Fibroblast of pulmonary artery (primary cell): ENCODE results near the gene PLCH2.

Experiments used
- DNase-seq: peaks from one replicate; pipeline ENCODE4 v3.0.0-alpha.2; 2010; ENCODE audit warnings: low read depth
- H3K4me3 ChIP-seq: replicated peaks from 2 replicates; pipeline ENCODE4 v1.5.1; 2011; ENCODE audit warnings: low read depth, mild to moderate bottlenecking, control low read depth, low read length, moderate library complexity
- TF ChIP-seq, protein P1 (sequence below): IDR thresholded peaks from 2 replicates; pipeline ENCODE4 v1.5.1; 2011; ENCODE audit warnings: mild to moderate bottlenecking, control low read depth, low read length, inconsistent platforms; ENCODE audit errors: missing control alignments

Gene PLCH2

DNA sequence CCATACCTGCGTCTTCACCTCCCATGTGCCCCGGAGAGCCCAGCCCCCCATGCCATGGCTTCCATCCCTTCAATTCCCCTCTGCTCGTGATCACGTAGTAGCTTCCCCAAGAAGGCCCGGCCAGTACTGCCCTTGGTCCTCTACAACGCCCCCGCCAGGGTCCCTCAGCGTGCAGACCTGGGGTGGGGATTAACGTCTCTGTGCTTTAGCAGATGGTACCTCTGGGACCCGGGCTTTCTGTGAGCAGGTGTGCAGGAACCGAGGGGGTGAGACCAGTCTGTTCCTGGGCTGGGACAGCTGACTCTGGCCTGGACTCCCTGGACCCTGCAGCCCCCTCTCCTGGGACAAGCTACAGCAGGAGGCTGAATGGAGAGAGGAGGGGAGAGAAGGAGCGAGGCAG is 1.2 kb downstream of the PLCH2 start:
- TF ChIP-seq, protein P1, sequence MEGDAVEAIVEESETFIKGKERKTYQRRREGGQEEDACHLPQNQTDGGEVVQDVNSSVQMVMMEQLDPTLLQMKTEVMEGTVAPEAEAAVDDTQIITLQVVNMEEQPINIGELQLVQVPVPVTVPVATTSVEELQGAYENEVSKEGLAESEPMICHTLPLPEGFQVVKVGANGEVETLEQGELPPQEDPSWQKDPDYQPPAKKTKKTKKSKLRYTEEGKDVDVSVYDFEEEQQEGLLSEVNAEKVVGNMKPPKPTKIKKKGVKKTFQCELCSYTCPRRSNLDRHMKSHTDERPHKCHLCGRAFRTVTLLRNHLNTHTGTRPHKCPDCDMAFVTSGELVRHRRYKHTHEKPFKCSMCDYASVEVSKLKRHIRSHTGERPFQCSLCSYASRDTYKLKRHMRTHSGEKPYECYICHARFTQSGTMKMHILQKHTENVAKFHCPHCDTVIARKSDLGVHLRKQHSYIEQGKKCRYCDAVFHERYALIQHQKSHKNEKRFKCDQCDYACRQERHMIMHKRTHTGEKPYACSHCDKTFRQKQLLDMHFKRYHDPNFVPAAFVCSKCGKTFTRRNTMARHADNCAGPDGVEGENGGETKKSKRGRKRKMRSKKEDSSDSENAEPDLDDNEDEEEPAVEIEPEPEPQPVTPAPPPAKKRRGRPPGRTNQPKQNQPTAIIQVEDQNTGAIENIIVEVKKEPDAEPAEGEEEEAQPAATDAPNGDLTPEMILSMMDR: no peak

DNA sequence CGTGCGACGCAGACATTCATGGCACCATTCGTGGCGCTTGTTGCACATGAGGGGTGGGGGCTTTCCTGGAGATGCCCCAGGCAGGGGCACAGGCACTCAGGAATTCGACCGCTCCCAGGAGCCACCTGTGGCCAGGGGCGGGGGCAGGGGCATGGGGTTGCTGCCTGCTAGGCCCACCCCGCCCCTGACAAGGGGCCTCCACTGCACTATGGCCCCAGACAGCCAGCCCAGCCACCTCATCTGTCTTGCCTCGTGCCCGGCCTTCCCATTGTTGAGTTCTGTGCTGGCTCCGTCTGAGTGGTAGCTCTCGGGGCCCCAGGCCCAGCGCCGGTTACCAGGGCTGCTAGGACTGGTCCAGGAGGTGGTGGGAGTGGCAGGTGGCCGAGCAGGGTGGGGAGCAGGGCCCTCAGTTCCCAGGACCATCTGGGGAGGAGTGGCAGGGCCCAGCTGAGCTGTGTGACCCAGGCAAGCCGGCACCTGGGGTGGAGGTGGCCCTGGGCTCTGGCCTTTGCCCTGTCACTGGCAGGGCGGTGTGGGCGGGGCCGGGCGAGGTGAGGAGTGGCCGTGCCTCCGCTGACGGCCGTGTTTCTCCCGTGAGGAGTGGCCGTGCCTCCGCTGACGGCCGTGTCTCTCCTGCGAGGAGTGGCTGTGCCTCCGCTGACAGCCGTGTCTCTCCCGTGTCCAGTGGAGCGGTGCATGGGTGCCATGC is 1.9 kb downstream of the PLCH2 start:
- H3K4me3 ChIP-seq: no peak overlapping the region
- DNase-seq: no peak
- TF ChIP-seq, protein P1: no peak

More for the DNA sequence above, 1.2 kb downstream of the PLCH2 start:
- no peak for DNase-seq
- H3K4me3 ChIP-seq: no peak overlapping the region

DNA sequence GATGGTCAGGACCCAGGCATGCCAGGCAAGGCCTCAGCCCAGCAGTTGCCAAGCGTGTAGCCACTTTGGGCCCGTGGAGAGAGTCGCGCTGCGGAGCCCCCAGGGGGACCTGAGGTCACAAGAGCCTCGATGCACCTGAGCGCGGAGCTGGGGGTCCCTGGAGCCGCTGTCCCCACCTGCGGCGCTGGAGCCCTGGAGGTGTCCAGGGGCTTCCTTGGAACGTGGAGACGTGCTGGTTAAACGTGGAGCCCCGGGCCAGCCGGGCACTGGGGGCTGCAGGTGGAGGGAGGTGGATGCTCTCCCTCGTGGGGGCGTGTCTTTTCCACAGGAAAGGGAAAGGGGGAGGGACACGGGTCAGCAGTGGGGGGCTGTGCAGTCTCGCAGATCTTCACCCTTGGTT is 3.1 kb downstream of the PLCH2 start:
- TF ChIP-seq, protein P1: no peak
- no peak overlapping the region for H3K4me3 ChIP-seq
- DNase-seq: no peak

DNA sequence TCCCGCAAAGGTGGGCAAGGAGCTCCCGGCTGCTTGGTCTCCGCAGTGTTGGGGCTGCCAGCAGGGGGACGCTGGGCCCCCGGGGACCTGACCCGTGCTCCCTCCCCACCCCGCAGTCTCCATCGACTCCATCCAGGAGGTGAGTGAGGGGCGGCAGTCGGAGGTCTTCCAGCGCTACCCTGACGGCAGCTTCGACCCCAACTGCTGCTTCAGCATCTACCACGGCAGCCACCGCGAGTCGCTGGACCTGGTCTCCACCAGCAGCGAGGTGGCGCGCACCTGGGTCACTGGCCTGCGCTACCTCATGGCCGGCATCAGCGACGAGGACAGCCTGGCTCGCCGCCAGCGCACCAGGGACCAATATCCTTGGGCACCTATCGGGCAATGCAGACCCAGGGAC is 3.5 kb downstream of the PLCH2 start:
- H3K4me3 ChIP-seq: no peak overlapping the region
- no peak for DNase-seq
- TF ChIP-seq, protein P1: no peak

DNA sequence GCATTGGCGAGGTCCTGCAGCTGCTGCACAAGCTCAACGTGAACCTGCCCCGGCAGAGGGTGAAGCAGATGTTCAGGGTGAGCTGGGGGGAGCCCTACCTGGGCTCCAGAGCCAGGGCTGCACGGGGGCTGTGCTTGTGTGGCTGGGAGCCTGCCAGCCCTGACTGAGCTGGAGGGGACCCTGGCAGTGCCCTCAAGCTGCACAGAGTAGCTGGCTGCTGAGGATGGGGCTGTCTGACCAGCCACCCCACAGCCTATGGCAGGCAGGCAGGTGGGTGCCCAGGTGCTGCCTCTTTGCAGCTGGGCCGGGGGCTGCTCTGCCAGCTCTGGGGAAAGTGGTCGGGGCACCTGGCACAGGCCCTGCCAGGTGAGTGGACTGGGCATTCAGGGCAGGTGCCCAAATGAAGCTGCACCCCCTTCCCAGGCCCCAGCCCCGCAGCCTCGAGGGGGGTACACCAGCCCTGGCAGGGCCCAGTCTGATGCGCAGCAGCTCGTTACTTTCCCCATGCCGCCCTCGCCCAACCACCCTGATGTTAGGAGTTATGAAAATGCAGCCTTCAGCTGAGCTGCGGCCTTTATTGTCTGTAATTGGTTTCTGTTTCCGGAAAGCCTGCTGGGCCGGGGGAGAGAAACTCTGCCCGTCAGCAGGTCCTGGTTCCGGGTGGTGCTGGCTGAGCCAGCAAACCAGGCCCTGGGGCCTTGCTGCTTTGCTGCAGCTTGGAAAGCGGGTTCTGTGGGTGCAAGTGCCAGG is 4.3 kb downstream of the PLCH2 start:
- TF ChIP-seq, protein P1: no peak
- H3K4me3 ChIP-seq: no peak overlapping the region
- DNase-seq: no peak

DNA sequence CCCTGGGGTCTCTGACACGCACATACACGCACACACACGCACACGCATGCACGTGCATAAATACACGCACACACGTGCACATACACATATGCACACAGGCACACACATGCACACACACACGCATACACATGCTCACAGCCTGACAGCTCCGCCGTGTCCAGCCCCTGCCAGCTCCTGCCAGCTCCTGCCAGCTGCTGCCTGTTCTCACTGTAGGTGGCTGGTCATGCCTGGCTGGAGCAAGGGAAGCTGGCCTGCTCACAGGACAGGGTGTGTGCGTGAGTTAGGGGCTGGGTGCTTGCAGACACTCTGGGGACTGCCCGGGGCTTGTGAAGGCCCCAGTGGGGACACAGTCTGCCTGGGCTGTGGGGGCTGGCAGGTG is 4.9 kb downstream of the PLCH2 start:
- TF ChIP-seq, protein P1: no peak
- no peak overlapping the region for H3K4me3 ChIP-seq
- no peak for DNase-seq
